Muscle layer of colon (tissue), 2 donors: ENCODE data around the gene CNTN1.

ENCODE experiments used
- H3K27ac ChIP-seq: one replicate; pipeline ENCODE4 v1.7.0; 2013; ENCODE audit warnings: low read depth, mild to moderate bottlenecking, low read length, moderate library complexity
- H3K27me3 ChIP-seq, 2 donors: one replicate each; pipeline ENCODE4 v1.7.0; 2013; ENCODE audit warnings: low read length in 2 of 2, mild to moderate bottlenecking in 2 of 2; ENCODE audit not compliant: insufficient read depth in 2 of 2, control insufficient read depth in 1 of 2
- H3K36me3 ChIP-seq: one replicate; pipeline ENCODE4 v1.7.0; 2013; ENCODE audit warnings: mild to moderate bottlenecking, low read length; ENCODE audit not compliant: insufficient read depth
- H3K4me1 ChIP-seq: one replicate; pipeline ENCODE4 v1.7.0; 2013; ENCODE audit warnings: mild to moderate bottlenecking, low read length; ENCODE audit not compliant: insufficient read depth
- H3K4me3 ChIP-seq, 2 donors: one replicate each; pipeline ENCODE4 v1.7.0; 2013; ENCODE audit warnings: low read length in 2 of 2, low read depth in 1 of 2, mild to moderate bottlenecking in 1 of 2, moderate library complexity in 1 of 2
- H3K9ac ChIP-seq: one replicate; pipeline ENCODE4 v1.7.0; 2013; ENCODE audit warnings: low read length
- H3K9me3 ChIP-seq: one replicate; pipeline ENCODE4 v1.7.0; 2013; ENCODE audit warnings: mild to moderate bottlenecking, low read length
- donor health status: abdominal sarcoma.
- donor health status: Adenocarcinoma of cecum.

Gene CNTN1

DNA sequence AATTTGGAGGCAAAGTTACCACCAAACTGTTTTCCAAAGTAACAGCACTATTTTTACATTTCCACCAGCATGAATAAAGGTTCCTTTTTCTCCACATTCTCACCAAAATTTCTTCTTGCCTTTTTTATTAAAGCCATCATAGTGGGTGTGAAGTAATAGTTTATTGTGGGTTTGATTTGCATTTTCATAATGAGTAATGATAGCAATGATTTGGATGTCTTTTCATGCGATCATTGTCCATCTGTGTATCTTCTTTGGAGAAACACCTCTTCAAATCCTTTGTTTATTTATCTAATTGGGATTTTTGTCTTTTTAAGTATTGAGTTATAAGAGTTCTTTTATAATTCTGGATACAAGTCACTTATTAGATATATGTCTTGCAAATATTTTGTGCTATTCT lies 172.7 kb downstream of the CNTN1 start:
- Histone ChIP-seq H3K4me1 (no peaks in the 10 kb centered on the region), H3K27ac (no peak overlapping the region), H3K9me3 (no peaks in the 10 kb centered on the region), H3K9ac (no peak overlapping the region), H3K4me3 (no peak overlapping the region), H3K36me3 (no peaks in the 10 kb centered on the region), H3K27me3 (no peaks in the 10 kb centered on the region)

DNA sequence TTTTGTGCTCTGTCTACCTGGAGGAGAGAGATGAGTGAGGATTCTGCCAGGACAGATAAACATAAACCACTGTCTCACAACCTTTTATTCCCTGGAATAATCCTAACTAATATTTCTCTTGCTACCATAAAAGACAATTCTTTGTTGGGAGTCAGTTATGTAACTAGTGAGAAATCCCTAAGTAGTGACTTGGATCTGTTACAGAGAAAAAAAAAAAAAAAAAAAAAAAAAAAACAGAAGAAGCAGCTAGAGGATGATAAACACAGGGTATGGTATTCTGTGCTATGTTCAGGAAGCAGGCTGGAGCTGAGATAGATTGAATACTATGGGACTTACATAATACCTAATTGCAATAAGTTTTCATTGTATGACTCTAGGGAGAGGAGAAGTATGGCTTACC lies 178.7 kb downstream of the CNTN1 start:
- H3K9ac ChIP-seq = no peak overlapping the region
- H3K27me3 ChIP-seq = no peaks in the 10 kb centered on the region
- no peaks in the 10 kb centered on the region for H3K9me3 ChIP-seq
- no peaks in the 10 kb centered on the region for H3K36me3 ChIP-seq
- no peak overlapping the region for H3K27ac ChIP-seq
- H3K4me3 ChIP-seq = no peak overlapping the region
- H3K4me1 ChIP-seq = no peaks in the 10 kb centered on the region

DNA sequence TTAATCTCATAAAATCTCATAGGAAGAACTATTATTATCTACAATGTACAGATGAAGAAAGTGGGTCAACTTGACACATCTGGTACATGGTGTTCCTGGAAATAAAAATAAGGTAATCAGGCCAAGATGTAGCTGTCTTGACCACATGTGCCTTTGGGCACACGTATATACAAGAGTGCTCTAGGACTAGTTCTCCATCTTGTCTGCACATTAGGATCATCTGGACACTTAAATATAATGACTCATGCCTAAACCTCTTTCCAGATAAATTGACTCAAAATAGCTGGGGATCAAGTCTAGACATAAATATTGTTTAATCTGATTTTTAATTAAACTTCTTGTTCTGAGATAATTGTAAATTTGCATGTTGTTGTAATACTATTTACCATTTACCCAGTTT lies 182.6 kb downstream of the CNTN1 start:
- no peak overlapping the region for H3K9ac ChIP-seq
- no peaks in the 10 kb centered on the region for H3K27me3 ChIP-seq
- H3K36me3 ChIP-seq = no peaks in the 10 kb centered on the region
- H3K4me3 ChIP-seq = no peak overlapping the region
- H3K27ac ChIP-seq = no peak overlapping the region
- H3K4me1 ChIP-seq = no peaks in the 10 kb centered on the region
- no peaks in the 10 kb centered on the region for H3K9me3 ChIP-seq

DNA sequence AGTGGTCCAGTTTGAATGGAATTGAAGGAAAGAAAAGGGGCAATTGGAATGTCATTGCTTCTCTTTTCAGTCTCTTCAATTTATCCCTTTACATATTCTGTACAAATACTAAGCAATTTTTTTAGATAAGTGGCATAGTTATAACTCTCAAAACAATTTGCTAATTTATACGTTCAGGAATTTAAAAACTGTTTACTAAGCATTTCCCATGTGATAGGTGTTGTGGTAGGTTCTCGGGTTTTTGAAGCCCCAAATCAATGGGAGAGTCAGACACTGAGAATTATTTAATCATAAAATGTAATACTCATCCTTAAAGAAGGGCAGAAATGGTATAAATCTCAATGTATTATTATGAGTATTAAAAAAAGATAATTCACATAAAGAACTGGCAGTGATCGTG lies 197.1 kb downstream of the CNTN1 start:
- Histone ChIP-seq H3K9me3 (no peaks in the 10 kb centered on the region), H3K9ac (no peak overlapping the region), H3K4me3 (no peak overlapping the region), H3K27ac (no peak overlapping the region), H3K36me3 (no peaks in the 10 kb centered on the region), H3K4me1 (no peaks in the 10 kb centered on the region), H3K27me3 (no peaks in the 10 kb centered on the region)

DNA sequence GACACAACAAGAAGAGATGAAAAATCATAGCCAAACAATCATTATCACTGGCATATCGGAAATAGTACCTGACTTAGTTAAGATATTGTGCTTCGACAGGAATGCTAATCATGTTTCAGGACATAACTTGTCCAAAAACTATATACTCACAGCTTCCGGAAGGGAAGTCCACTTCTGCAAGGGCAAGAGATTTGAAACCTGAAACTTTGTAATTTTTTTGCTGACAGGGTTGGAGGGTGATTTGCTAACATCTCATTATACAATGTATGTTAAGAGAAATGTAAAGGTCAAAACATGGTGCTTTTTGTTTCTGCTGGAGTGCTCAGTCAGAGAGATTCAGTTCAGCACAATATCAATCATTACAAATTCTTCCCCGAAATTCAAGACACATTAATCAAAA lies 200.3 kb downstream of the CNTN1 start:
- Histone ChIP-seq H3K9ac (no peak overlapping the region), H3K9me3 (no peaks in the 10 kb centered on the region), H3K4me1 (no peaks in the 10 kb centered on the region), H3K36me3 (no peaks in the 10 kb centered on the region), H3K27ac (no peak overlapping the region), H3K27me3 (no peaks in the 10 kb centered on the region), H3K4me3 (no peak overlapping the region)

DNA sequence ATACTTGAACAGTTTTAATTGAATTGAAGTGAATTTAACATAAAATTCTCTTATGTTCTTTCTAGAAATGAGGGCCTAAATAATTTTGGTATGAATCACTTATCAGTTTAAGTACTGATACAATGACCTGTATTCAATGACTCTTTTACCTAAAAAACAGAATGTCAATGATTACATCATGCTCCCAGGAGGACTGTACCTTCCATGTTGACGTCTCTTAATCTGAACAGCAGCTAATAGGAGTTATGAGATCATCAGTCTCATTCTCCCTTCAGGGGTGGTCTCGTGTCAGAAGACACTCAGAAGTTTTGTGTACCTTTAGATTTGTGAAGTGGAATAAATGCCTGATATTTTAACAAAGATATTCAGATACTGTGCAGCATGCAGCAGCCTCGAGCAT lies 206.3 kb downstream of the CNTN1 start:
- Histone ChIP-seq H3K36me3 (no peaks in the 10 kb centered on the region), H3K9ac (no peak overlapping the region), H3K4me1 (no peaks in the 10 kb centered on the region), H3K27me3 (no peaks in the 10 kb centered on the region), H3K4me3 (no peak overlapping the region), H3K9me3 (no peaks in the 10 kb centered on the region), H3K27ac (no peak overlapping the region)

DNA sequence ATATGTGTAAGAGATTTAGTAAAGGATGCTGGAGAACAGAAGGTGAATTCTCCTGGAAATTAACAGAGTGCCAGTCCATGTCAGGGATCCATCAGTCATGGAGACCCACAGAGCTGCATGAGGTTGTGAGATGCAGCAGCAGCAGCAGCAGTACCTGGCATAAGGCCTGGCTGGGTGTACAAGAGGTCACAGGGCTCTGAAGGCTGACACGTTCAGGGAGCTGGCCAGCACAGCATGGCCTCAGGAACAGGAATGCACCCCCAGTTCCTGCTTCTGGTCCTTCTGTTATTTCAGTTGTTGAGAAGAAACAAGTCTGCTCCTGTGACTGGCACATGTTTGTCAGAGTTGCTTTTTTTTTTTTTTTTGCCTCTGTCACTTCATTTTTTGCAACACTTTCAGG lies 210.8 kb downstream of the CNTN1 start:
- Histone ChIP-seq H3K4me3 (no peak overlapping the region), H3K27me3 (no peaks in the 10 kb centered on the region), H3K36me3 (no peaks in the 10 kb centered on the region), H3K27ac (no peak overlapping the region), H3K9ac (no peak overlapping the region), H3K9me3 (no peaks in the 10 kb centered on the region), H3K4me1 (no peaks in the 10 kb centered on the region)

DNA sequence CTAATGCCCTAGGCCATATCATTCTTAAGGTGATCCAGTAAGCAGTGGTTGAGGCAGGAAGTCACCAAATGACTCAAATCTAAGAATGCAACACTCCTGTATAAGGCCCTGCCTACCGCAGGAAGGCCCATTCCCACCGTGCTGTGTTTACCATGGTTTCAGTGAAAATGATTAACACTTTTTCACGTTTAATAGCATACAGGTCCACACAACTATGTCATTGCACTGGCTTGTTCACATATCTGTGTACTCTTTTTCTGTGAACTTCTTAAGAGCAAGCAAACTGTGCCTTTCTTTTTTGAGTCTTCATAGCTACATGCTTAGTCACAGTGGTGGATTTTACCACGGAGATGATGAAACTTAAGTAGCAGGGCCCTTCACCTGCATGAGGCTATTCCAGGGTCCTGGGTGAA lies 214.9 kb downstream of the CNTN1 start:
- H3K27me3 ChIP-seq = no peaks in the 10 kb centered on the region
- H3K9ac ChIP-seq = no peak overlapping the region
- no peaks in the 10 kb centered on the region for H3K9me3 ChIP-seq
- no peaks in the 10 kb centered on the region for H3K36me3 ChIP-seq
- H3K27ac ChIP-seq = no peak overlapping the region
- no peak overlapping the region for H3K4me3 ChIP-seq
- no peaks in the 10 kb centered on the region for H3K4me1 ChIP-seq

DNA sequence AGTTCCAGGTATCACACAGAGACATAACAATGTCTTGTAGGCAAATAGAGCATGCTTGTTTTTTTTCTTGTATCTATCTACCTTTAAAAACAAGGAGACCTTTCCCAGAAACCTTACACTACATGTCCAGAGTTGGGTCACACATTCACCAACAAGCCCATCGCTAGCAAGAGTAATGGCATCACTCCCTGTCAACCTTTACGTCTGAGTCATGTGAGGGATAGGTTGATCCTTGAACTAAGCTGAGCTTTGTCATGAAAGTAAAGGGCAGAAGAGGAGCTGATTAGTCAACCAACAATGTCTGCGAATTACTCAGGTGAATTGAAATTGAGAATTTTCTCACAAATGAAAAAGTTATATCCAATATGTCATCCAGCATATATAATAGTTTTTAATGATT lies 219.4 kb downstream of the CNTN1 start:
- H3K36me3 ChIP-seq = no peaks in the 10 kb centered on the region
- H3K27me3 ChIP-seq = no peaks in the 10 kb centered on the region
- no peaks in the 10 kb centered on the region for H3K9me3 ChIP-seq
- no peaks in the 10 kb centered on the region for H3K4me1 ChIP-seq
- H3K9ac ChIP-seq = no peak overlapping the region
- no peak overlapping the region for H3K4me3 ChIP-seq
- no peak overlapping the region for H3K27ac ChIP-seq

DNA sequence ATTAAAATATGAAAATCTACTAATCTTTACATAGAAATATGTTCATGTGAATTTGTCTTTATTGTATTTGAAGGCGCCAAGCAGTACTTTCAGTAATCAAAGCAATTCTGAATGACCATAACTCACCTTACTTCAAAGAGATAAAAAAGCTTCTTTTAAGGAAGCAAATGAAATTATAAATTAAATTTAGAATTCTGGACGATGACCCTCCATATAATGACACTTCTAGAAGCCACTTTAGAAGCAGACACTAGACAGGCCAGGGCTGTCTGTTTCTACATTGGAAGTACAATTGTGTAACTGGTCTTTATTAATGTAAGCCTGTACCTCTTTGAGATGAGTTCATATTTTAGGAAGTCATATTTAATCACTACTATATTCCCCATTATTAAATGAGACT lies 222.9 kb downstream of the CNTN1 start:
- Histone ChIP-seq H3K4me1 (no peaks in the 10 kb centered on the region), H3K27ac (no peak overlapping the region), H3K27me3 (no peaks in the 10 kb centered on the region), H3K9ac (no peak overlapping the region), H3K9me3 (no peaks in the 10 kb centered on the region), H3K36me3 (no peaks in the 10 kb centered on the region), H3K4me3 (no peak overlapping the region)

DNA sequence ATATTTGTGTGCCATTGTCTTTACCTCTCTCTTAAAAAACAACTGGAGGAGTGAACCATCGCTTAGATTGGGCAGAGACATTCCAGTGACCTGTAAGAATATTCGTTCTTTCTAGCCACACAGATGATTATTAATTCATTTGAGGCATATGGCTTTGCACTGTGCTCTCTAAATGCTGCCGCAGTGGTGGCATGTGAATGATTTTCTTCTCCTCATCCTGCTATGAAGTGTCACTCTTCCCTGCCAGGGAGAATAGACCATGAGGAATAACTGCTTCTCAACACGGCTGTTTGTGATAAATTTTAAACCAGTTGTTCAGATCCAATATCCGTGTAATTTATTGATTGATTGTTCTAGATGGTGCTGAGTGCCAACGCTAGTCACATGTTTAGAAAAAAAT lies 225.3 kb downstream of the CNTN1 start:
- Histone ChIP-seq H3K27me3 (no peaks in the 10 kb centered on the region), H3K4me3 (no peak overlapping the region), H3K9me3 (no peaks in the 10 kb centered on the region), H3K4me1 (no peaks in the 10 kb centered on the region), H3K36me3 (no peaks in the 10 kb centered on the region), H3K27ac (no peak overlapping the region), H3K9ac (no peak overlapping the region)

DNA sequence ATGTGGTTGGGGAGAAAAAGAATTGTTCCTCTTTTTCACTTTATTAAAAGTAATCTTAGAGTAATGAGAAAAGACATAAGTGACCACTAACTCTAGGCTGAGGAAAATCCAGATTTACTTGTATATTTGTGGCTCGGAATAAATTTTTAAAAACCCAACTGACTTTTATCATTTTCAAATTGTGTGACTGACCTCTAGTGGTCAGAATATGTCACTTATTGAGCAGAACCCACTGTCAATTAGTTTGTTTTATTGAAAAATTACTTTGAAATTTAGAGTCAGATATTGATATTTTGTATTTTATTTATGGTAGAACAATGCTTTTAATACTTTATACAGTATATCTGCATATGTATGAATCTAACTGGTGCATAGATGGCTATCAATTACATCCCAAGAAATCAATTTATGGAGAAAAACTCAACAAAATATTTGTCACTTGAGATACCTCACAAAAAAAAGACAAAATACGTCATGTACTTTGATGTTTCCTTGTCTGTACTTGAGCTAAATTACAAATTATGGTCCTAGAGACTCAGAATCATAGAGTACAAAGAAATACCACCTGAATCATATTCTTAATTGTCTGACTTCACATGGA lies 229.4 kb downstream of the CNTN1 start:
- H3K27me3 ChIP-seq = no peaks in the 10 kb centered on the region
- H3K9me3 ChIP-seq = no peaks in the 10 kb centered on the region
- H3K4me3 ChIP-seq = no peak overlapping the region
- no peak overlapping the region for H3K27ac ChIP-seq
- no peak overlapping the region for H3K9ac ChIP-seq
- H3K4me1 ChIP-seq = no peaks in the 10 kb centered on the region
- H3K36me3 ChIP-seq = no peaks in the 10 kb centered on the region
